ENCODE measurements around the gene UCN2. TPM values are rescaled to one million over a fixed set of nuclear protein-coding genes. Genes with fewer than 3 reads are reported as not detected.
A peak's percentile ranks its signal among the peaks of the same experiment; 100 is the strongest.

UCN2 gene
- total and polyA plus RNA-seq, 9 of the 15 experiments (the other 6 are each of a cell fraction or from before 2014, with no cell fraction given): 0.08 to 0.11 TPM; not detected in 7

GRCh38 chr3:48609088-48610005 lies 45.8 kb upstream of the UCN2 start, which contains the start of gene UQCRC1 (continued):
- no peak for TF ChIP-seq EP300 (IDR thresholded peaks at IDR 0.05; ENCODE audit: low read length)
- TF ChIP-seq SNIP1 (IDR thresholded peaks at IDR 0.05; ENCODE audit: low read depth): no peak
- no peak for TF ChIP-seq ZNF766 (CRISPR knock-in tag; conservative IDR thresholded peaks at IDR 0.05)
- TF ChIP-seq KDM2B (CRISPR knock-in tag; IDR thresholded peaks at IDR 0.05): no peak
- TF ChIP-seq FIP1L1 (IDR thresholded peaks at IDR 0.05; ENCODE audit: low read depth, low read length, poor library complexity, severe bottlenecking): no peak
- TF ChIP-seq MNT (conservative IDR thresholded peaks at IDR 0.05): peak; percentile 43 to 68
- TF ChIP-seq MAFK (IDR thresholded peaks at IDR 0.05; ENCODE audit: low read length): no peak
- TF ChIP-seq HDAC1 (IDR thresholded peaks at IDR 0.05): peak in 1 of 2 experiments; percentile 88; a peak in 2 of 4 replicates
- TF ChIP-seq GATAD2B (IDR thresholded peaks at IDR 0.05; ENCODE audit: borderline replicate concordance): no peak
- TF ChIP-seq PHF21A (IDR thresholded peaks at IDR 0.05; ENCODE audit: borderline replicate concordance, low read depth): 0 out of 2 replicates have a peak, but pooled peaks have one; percentile 6
- TF ChIP-seq XRCC5 (IDR thresholded peaks at IDR 0.05; ENCODE audit: low read depth, low read length): no peak
- TF ChIP-seq GTF2A2 (tag; IDR thresholded peaks at IDR 0.05): no peak
- TF ChIP-seq PHF8 (IDR thresholded peaks at IDR 0.05; ENCODE audit: borderline replicate concordance, low read length): peak; percentile 95
- no peak for TF ChIP-seq NFATC3 (IDR thresholded peaks at IDR 0.05)
- TF ChIP-seq E2F1 (CRISPR knock-in tag; IDR thresholded peaks at IDR 0.05): peak; percentile 10; the same call in 1 of the 2 replicates
- TF ChIP-seq ZNF316 (IDR thresholded peaks at IDR 0.05): no peak
- TF ChIP-seq ZFP1 (CRISPR knock-in tag; IDR thresholded peaks at IDR 0.05): no peak
- no peak for TF ChIP-seq MXD1 (CRISPR knock-in tag; IDR thresholded peaks at IDR 0.05; ENCODE audit: borderline replicate concordance, poor library complexity, severe bottlenecking)
- no peak for TF ChIP-seq NUFIP1 (IDR thresholded peaks at IDR 0.05; ENCODE audit: partially characterized antibody)
- TF ChIP-seq ASH1L (IDR thresholded peaks at IDR 0.05; ENCODE audit: borderline replicate concordance, low read depth, partially characterized antibody): no peak
- TF ChIP-seq SAFB2 (IDR thresholded peaks at IDR 0.05; ENCODE audit: borderline replicate concordance, low read depth, low read length, severe bottlenecking): no peak
- 0 out of 2 replicates have a peak, but pooled peaks have one; percentile 45 for TF ChIP-seq TCF7 (IDR thresholded peaks at IDR 0.05; ENCODE audit: borderline replicate concordance)
- TF ChIP-seq TSC22D4 (tag; IDR thresholded peaks at IDR 0.05): no peak
- 0 out of 2 replicates have a peak, but pooled peaks have one; percentile 27 for TF ChIP-seq DPF2 (IDR thresholded peaks at IDR 0.05)
- TF ChIP-seq NR4A1 (CRISPR knock-in tag; IDR thresholded peaks at IDR 0.05): no peak
- TF ChIP-seq NR4A1 (tag; IDR thresholded peaks at IDR 0.05): no peak
- TF ChIP-seq SREBF1 (IDR thresholded peaks at IDR 0.05; ENCODE audit: borderline replicate concordance, low read depth, low read length): no peak

All from K562 (cell line).